Measurements from ENCODE around the gene SYT3. TPM values are rescaled to one million over a fixed set of nuclear protein-coding genes. Genes with fewer than 3 reads are reported as not detected.

SYT3 gene
- total RNA-seq, 4 donors from 2014 or later, result 0.29 to 0.49 (median 0.42) TPM; not detected in 1

GRCh38 chr19:50677636-50678035 lies 38.0 kb upstream of the SYT3 start:
- no peak for TF ChIP-seq CTCF (IDR thresholded peaks at IDR 0.05)
- no peak for TF ChIP-seq POLR2A (IDR thresholded peaks at IDR 0.05)
- intact Hi-C loops (cut with DNase I; ENCODE audit: low total_unique reads), result no loop called here
- H3K4me3 ChIP-seq (ENCODE audit: low read depth, poor library complexity, severe bottlenecking), result no peak overlapping the region
- WGBS, 2 donors, result 53 to 59% methylated on average over 5 of the region's 5 CpGs
- DNase-seq (ENCODE audit: low spot score in 2 of 2), result no peak

- WGBS, 2 donors, result 65 to 93% methylated on average over 1 of the region's 1 CpG
- DNase-seq (ENCODE audit: low spot score in 2 of 2), result no peak
- intact Hi-C loops (cut with DNase I; ENCODE audit: low total_unique reads), result no loop called here
- H3K4me3 ChIP-seq (ENCODE audit: low read depth, poor library complexity, severe bottlenecking), result no peak overlapping the region
- TF ChIP-seq CTCF (IDR thresholded peaks at IDR 0.05) (no peak), POLR2A (IDR thresholded peaks at IDR 0.05) (no peak)
Observed at GRCh38 chr19:50676625-50677197, 37.0 kb upstream of the SYT3 start.

GRCh38 chr19:50673118-50673517 lies 33.4 kb upstream of the SYT3 start:
- WGBS, 2 donors, result 28 to 29% methylated on average over 14 to 15 of the region's 15 CpGs
- TF ChIP-seq CTCF (IDR thresholded peaks at IDR 0.05), result no peak
- no peak for TF ChIP-seq POLR2A (IDR thresholded peaks at IDR 0.05)
- intact Hi-C loops (cut with DNase I; ENCODE audit: low total_unique reads), result no loop called here
- no peak for DNase-seq (ENCODE audit: low spot score in 2 of 2)
- no peak overlapping the region for H3K4me3 ChIP-seq (ENCODE audit: low read depth, poor library complexity, severe bottlenecking)

GRCh38 chr19:50670102-50670380 lies 30.4 kb upstream of the SYT3 start:
- 30 to 33% methylated on average over 5 of the region's 5 CpGs for WGBS, 2 donors
- no peak overlapping the region for H3K4me3 ChIP-seq (ENCODE audit: low read depth, poor library complexity, severe bottlenecking)
- TF ChIP-seq POLR2A (IDR thresholded peaks at IDR 0.05) (no peak), CTCF (IDR thresholded peaks at IDR 0.05) (no peak)
- no peak for DNase-seq (ENCODE audit: low spot score in 2 of 2)
- intact Hi-C loops (cut with DNase I; ENCODE audit: low total_unique reads), result no loop called here

- H3K4me3 ChIP-seq (ENCODE audit: low read depth, poor library complexity, severe bottlenecking), result no peak overlapping the region
- intact Hi-C loops (cut with DNase I; ENCODE audit: low total_unique reads), result no loop called here
- no peak for DNase-seq (ENCODE audit: low spot score in 2 of 2)
- WGBS, 2 donors, result 38 to 41% methylated on average over 23 of the region's 23 CpGs
- TF ChIP-seq POLR2A (IDR thresholded peaks at IDR 0.05), result no peak
- no peak for TF ChIP-seq CTCF (IDR thresholded peaks at IDR 0.05)
Observed at GRCh38 chr19:50669302-50670101, 29.8 kb upstream of the SYT3 start.

Measured in lower leg skin (tissue), 4 donors.